ENCODE results near the gene ITGAD. TPM values are rescaled to one million over a fixed set of nuclear protein-coding genes. Genes with fewer than 3 reads are reported as not detected.

The ITGAD gene
- total RNA-seq, 1 donor from 2014 or later = not detected

DNA sequence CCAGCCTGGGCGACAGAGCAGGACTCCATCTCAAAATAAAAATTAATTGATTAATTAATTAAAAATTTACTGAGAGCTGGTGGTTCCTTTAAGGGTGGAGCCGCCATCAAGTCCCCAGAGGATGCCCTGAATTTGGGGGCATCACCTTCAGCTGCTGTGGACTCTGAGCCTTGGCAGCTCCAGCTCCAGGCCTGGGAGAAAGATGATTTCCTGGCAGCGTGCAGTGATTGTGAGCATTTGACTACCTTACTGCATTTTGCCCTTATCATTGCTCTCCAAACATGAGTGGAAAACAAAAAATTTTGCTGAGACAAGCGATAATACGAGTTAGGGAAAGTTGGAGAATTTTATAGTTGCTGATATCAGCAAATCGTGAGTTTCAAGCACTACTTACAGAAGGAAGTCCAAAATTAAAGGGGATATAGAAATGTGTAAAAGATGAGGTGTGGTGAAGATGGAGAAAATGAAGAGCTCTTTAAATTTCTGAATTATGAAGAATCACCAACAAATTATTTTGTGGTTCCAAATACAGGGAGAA is 2.6 kb upstream of the ITGAD start:
- no peak for DNase-seq (ENCODE audit: low read depth)
- TF ChIP-seq, protein P1, sequence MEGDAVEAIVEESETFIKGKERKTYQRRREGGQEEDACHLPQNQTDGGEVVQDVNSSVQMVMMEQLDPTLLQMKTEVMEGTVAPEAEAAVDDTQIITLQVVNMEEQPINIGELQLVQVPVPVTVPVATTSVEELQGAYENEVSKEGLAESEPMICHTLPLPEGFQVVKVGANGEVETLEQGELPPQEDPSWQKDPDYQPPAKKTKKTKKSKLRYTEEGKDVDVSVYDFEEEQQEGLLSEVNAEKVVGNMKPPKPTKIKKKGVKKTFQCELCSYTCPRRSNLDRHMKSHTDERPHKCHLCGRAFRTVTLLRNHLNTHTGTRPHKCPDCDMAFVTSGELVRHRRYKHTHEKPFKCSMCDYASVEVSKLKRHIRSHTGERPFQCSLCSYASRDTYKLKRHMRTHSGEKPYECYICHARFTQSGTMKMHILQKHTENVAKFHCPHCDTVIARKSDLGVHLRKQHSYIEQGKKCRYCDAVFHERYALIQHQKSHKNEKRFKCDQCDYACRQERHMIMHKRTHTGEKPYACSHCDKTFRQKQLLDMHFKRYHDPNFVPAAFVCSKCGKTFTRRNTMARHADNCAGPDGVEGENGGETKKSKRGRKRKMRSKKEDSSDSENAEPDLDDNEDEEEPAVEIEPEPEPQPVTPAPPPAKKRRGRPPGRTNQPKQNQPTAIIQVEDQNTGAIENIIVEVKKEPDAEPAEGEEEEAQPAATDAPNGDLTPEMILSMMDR (IDR thresholded peaks at IDR 0.05; ENCODE audit: insufficient read depth, low read length, poor library complexity, severe bottlenecking) = no peak
- Histone ChIP-seq H3K27me3 (ENCODE audit: control insufficient read depth, insufficient read depth, low read length) (no peaks in the 10 kb centered on the region), H3K4me3 (ENCODE audit: low read depth, low read length) (no peak overlapping the region), H3K36me3 (ENCODE audit: control insufficient read depth, insufficient read depth, low read length) (no peaks in the 10 kb centered on the region)

- H3K36me3 ChIP-seq (ENCODE audit: control insufficient read depth, insufficient read depth, low read length) = no peaks in the 10 kb centered on the region
- no peak for DNase-seq (ENCODE audit: low read depth)
- H3K27me3 ChIP-seq (ENCODE audit: control insufficient read depth, insufficient read depth, low read length) = no peaks in the 10 kb centered on the region
- TF ChIP-seq, protein P1 (IDR thresholded peaks at IDR 0.05; ENCODE audit: insufficient read depth, low read length, poor library complexity, severe bottlenecking) = no peak
- H3K4me3 ChIP-seq (ENCODE audit: low read depth, low read length) = no peak overlapping the region
Observed at GRCh38 chr16:31395647-31396046, 2.5 kb downstream of the ITGAD start.

GRCh38 chr16:31397096-31397660 is 4.0 kb downstream of the ITGAD start:
- no peak overlapping the region for H3K4me3 ChIP-seq (ENCODE audit: low read depth, low read length)
- TF ChIP-seq, protein P1 (IDR thresholded peaks at IDR 0.05; ENCODE audit: insufficient read depth, low read length, poor library complexity, severe bottlenecking) = no peak
- H3K36me3 ChIP-seq (ENCODE audit: control insufficient read depth, insufficient read depth, low read length) = no peaks in the 10 kb centered on the region
- H3K27me3 ChIP-seq (ENCODE audit: control insufficient read depth, insufficient read depth, low read length) = no peaks in the 10 kb centered on the region
- DNase-seq (ENCODE audit: low read depth) = no peak

DNA sequence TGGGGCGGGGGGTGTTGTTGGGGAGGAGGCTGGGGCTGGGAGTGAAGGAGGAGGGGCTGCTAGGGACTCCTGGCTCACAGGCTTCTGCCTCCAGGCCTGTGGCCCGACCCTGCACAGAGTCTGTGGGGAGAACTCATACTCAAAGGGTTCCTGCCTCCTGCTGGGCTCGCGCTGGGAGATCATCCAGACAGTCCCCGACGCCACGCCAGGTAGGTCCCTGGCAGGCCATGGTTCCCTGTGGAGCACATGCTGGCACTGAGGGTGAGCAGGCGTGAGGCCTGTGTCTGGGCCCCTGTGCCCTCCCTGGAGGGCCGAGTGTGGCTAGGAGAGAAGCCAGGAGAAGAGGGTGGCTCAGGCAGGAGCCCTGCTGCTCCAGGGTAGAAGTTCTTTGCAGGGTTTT is 4.6 kb downstream of the ITGAD start:
- TF ChIP-seq, protein P1 (IDR thresholded peaks at IDR 0.05; ENCODE audit: insufficient read depth, low read length, poor library complexity, severe bottlenecking) = no peak
- Histone ChIP-seq H3K4me3 (ENCODE audit: low read depth, low read length) (no peak overlapping the region), H3K27me3 (ENCODE audit: control insufficient read depth, insufficient read depth, low read length) (no peaks in the 10 kb centered on the region), H3K36me3 (ENCODE audit: control insufficient read depth, insufficient read depth, low read length) (no peaks in the 10 kb centered on the region)
- DNase-seq (ENCODE audit: low read depth) = no peak

DNA sequence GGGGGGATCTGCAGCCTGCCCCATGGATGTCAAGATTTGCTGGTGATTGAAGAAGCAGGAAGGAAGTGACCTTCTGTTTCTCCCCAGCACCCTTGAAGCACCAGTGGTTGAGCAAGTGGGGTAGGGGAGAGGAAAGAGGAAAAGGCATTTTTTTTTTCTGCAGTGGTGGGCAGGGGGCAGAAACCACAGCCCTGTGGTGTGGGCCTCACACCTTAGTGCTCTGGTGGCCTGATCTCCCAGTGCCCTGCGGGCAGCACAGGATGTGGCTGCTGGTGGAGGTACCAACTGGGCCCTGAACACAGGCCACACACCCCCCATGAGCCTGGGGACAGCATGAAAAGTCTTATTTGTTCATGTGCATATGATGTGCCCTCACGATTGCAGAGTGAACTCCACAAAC is 7.1 kb downstream of the ITGAD start:
- no peaks in the 10 kb centered on the region for H3K27me3 ChIP-seq (ENCODE audit: control insufficient read depth, insufficient read depth, low read length)
- TF ChIP-seq, protein P1 (IDR thresholded peaks at IDR 0.05; ENCODE audit: insufficient read depth, low read length, poor library complexity, severe bottlenecking) = no peak
- no peaks in the 10 kb centered on the region for H3K36me3 ChIP-seq (ENCODE audit: control insufficient read depth, insufficient read depth, low read length)
- DNase-seq (ENCODE audit: low read depth) = no peak
- no peak overlapping the region for H3K4me3 ChIP-seq (ENCODE audit: low read depth, low read length)

DNA sequence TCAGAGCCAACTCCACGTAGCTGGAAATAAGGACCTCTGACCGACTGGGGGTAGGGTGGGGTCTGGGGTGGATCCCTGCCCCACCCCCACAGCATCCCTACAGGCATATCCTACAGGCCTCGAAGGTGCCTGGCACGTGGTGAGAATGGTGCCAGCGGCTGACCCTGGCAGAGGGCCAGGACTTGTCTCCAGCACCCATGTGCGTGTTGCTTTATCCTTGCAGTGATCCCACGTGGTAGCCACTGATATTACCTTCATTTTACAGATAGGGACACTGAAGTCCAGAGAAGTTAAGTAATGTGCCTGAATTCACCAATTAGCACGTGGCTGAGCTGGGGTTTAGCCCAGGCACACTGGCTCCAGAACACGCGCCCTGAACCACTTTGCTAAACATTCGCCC is 8.3 kb downstream of the ITGAD start:
- Histone ChIP-seq H3K4me3 (ENCODE audit: low read depth, low read length) (no peak overlapping the region), H3K27me3 (ENCODE audit: control insufficient read depth, insufficient read depth, low read length) (no peaks in the 10 kb centered on the region), H3K36me3 (ENCODE audit: control insufficient read depth, insufficient read depth, low read length) (no peaks in the 10 kb centered on the region)
- DNase-seq (ENCODE audit: low read depth) = no peak
- TF ChIP-seq, protein P1 (IDR thresholded peaks at IDR 0.05; ENCODE audit: insufficient read depth, low read length, poor library complexity, severe bottlenecking) = no peak
